ENCODE measurements around the gene ADARB2. TPM values are rescaled to one million over a fixed set of nuclear protein-coding genes. Genes with fewer than 3 reads are reported as not detected.

The ADARB2 gene
- total and polyA plus RNA-seq, 8 donors: 0.34 to 24.7 (median 3.2) TPM

- Histone ChIP-seq H3K4me1 (no peaks in the 10 kb centered on the region), H3K9me3 (no peaks in the 10 kb centered on the region), H3K27ac (no peak overlapping the region), H3K27me3 (no peaks in the 10 kb centered on the region), H3K36me3 (no peaks in the 10 kb centered on the region), H3K4me3 (no peak overlapping the region)
- 50 to 62% methylated on average over 18 of the region's 18 CpGs for WGBS, 2 donors
- TF ChIP-seq CTCF (IDR thresholded peaks at IDR 0.05): no peak
- no peak for DNase-seq
- FAIRE-seq: no peak
- intact Hi-C loops (cut with DNase I): no loop called here
- ATAC-seq: no peak
Observed at GRCh38 chr10:1526436-1527055, 210.8 kb downstream of the ADARB2 start.

- intact Hi-C loops (cut with DNase I): no loop called here
- Histone ChIP-seq H3K27me3 (no peaks in the 10 kb centered on the region), H3K27ac (no peak overlapping the region), H3K4me3 (no peak overlapping the region), H3K36me3 (no peaks in the 10 kb centered on the region), H3K9me3 (no peaks in the 10 kb centered on the region), H3K4me1 (no peaks in the 10 kb centered on the region)
- TF ChIP-seq CTCF (IDR thresholded peaks at IDR 0.05): no peak
- no peak for FAIRE-seq
- ATAC-seq: no peak
- 77 to 84% methylated on average over 32 of the region's 32 CpGs for WGBS, 2 donors
- DNase-seq: no peak
Observed at GRCh38 chr10:1525354-1526162, 211.8 kb downstream of the ADARB2 start.

GRCh38 chr10:1524540-1524939 is 212.8 kb downstream of the ADARB2 start:
- Histone ChIP-seq H3K27ac (no peak overlapping the region), H3K27me3 (no peaks in the 10 kb centered on the region), H3K36me3 (no peaks in the 10 kb centered on the region), H3K4me3 (no peak overlapping the region), H3K4me1 (no peaks in the 10 kb centered on the region), H3K9me3 (no peaks in the 10 kb centered on the region)
- DNase-seq (no peak), ATAC-seq (no peak), FAIRE-seq (no peak)
- 44 to 49% methylated on average over 7 of the region's 7 CpGs for WGBS, 2 donors
- TF ChIP-seq CTCF (IDR thresholded peaks at IDR 0.05): no peak
- intact Hi-C loops (cut with DNase I): no loop called here

GRCh38 chr10:1523221-1523620 is 214.1 kb downstream of the ADARB2 start:
- H3K4me3 ChIP-seq: no peak overlapping the region
- H3K9me3 ChIP-seq: no peaks in the 10 kb centered on the region
- intact Hi-C loops (cut with DNase I): no loop called here
- WGBS, 2 donors: 43 to 57% methylated on average over 8 of the region's 8 CpGs
- H3K27ac ChIP-seq: no peak overlapping the region
- H3K27me3 ChIP-seq: no peaks in the 10 kb centered on the region
- H3K4me1 ChIP-seq: no peaks in the 10 kb centered on the region
- no peak for DNase-seq
- no peak for TF ChIP-seq CTCF (IDR thresholded peaks at IDR 0.05)
- FAIRE-seq: no peak
- H3K36me3 ChIP-seq: no peaks in the 10 kb centered on the region
- no peak for ATAC-seq

GRCh38 chr10:1522237-1522636 is 215.1 kb downstream of the ADARB2 start:
- intact Hi-C loops (cut with DNase I): no loop called here
- no peak for TF ChIP-seq CTCF (IDR thresholded peaks at IDR 0.05)
- Histone ChIP-seq H3K27ac (no peak overlapping the region), H3K4me1 (no peaks in the 10 kb centered on the region), H3K9me3 (no peaks in the 10 kb centered on the region), H3K36me3 (no peaks in the 10 kb centered on the region), H3K27me3 (no peaks in the 10 kb centered on the region), H3K4me3 (no peak overlapping the region)
- FAIRE-seq (no peak), ATAC-seq (no peak), DNase-seq (no peak)
- WGBS, 2 donors: 45 to 58% methylated on average over 4 of the region's 4 CpGs
